Measurements from ENCODE around the gene ENO2.
"Not testable (repeated sequence)": the region's sequence is repeated elsewhere in the genome, so short reads cannot be mapped to it uniquely, and the experiment has no call there.

The ENO2 gene

DNA sequence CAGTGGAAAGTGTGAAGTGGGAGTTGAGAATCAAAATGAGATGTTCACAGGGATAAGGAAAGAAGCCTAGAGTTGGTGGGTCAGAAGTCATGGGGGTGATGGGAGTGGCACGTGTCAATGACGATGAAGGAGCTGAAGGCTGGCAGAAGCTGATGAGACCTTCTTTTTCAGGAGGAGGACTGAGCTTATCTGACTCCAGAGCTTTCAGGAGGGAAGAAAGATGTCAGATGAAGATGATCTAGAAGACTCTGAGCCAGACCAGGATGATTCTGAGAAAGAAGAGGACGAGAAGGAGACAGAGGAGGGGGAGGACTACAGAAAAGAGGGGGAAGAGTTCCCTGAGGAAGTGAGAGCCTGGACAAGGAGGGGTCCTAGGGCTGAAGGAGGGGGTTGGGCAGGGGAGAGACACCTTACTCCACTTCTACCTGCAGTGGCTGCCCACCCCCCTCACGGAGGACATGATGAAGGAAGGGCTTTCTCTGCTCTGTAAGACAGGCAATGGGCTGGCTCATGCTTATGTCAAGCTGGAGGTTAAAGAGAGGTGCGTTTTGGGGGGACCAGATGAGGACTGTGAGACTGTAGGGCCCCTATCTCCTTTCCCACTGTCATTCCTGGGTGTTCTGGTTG lies 8.9 kb upstream of the ENO2 start:
- Histone ChIP-seq H3K4me3 (peak overlapping the region in 5 of 7 experiments; percentile 56 to 70 (median 66)), H3K27ac (peak overlapping the region in 16 of 21 experiments; percentile 68 to 88 (median 80))

DNA sequence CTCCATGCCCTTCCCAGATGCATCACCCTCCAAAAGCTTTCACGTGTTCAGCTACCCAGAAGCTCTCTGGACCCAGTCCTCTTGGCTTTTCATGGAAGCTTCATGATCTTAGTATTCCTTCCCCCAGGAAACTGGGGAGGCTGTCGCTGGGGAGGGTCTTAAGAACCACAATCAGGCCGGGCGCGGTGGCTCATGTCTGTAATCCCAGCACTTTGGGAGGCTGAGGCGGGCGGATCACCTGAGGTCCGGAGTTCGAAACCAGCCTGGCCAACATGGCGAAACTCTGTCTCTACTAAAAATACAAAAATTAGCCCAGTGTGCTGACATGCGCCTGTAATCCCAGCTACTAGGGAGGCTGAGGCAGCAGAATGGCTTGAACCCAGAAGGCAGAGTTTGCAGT lies 6.2 kb upstream of the ENO2 start:
- not testable (repeated sequence) for H3K4me3 ChIP-seq, H3K27ac ChIP-seq

DNA sequence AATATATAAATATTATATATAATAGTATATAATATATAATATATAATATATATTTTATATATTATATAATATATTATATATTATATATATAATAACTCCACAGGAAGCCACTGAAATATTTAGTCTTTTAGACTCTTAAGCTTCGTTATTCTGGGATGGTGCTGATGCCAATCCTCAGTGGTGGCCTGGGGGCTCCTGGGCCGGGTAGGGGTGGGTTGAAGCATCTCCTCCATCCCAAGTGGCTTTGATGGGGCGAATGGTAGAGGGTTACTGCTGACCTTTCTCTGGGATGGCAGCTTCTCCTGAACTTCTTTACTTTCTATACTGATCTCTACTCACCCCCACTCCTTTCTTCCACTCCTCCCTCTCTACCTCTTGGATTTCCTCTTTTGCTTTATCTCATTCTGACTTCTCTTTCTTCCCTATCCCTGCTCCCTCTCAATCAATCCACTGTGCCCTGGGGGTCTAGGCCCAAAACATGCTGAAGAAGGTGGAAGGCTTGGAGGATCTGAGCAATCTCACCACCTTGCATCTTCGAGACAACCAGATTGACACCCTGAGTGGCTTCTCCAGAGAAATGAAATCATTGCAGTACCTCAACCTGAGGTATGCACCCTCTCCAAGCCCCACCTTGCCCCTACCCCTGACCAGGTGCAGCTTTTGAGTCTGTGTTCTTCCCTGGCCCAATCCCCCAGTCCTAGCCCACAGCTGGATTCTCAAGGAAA lies 4.8 kb upstream of the ENO2 start:
- no peak overlapping the region for H3K27ac ChIP-seq
- no peak overlapping the region for H3K4me3 ChIP-seq

DNA sequence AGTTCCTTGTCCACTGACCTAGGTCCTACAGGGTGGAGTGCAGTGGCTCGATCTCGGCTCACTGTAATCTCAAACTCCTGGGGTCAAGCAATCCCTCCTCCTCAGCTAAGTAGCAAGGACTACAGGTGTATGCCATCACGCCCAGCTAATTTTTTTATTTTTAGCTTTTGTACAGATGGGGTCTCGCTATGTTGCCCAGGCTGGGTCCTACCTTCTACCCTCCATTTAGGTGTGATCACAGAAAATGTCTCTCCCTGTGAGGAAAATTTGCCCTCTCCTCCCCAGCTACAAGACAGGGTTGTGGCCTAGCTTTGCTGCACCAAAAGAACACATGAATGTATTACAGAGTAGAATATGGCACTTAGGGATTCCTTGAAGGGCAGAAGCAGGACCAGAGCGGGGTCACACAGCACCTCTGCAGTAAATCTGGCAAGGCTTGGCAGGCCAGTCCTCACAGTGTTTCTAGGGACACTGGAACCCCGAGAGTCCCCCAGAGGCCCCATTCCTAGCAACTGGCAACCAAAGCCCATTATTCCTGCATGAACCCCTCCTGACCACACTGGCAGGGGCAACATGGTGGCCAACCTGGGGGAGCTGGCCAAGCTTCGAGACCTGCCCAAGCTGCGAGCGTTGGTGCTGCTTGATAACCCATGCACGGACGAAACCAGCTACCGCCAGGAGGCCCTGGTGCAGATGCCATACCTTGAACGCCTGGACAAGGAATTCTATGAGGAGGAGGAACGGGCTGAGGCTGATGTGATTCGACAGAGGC lies 2.0 kb upstream of the ENO2 start:
- no peak overlapping the region for H3K4me3 ChIP-seq
- no peak overlapping the region for H3K27ac ChIP-seq

GRCh38 chr12:6914947-6915788 lies 788 bp downstream of the ENO2 start:
- peak overlapping the region; percentile 48 to 81 (median 62) for H3K4me3 ChIP-seq
- peak overlapping the region in 18 of 21 experiments; percentile 18 to 91 (median 76) for H3K27ac ChIP-seq

DNA sequence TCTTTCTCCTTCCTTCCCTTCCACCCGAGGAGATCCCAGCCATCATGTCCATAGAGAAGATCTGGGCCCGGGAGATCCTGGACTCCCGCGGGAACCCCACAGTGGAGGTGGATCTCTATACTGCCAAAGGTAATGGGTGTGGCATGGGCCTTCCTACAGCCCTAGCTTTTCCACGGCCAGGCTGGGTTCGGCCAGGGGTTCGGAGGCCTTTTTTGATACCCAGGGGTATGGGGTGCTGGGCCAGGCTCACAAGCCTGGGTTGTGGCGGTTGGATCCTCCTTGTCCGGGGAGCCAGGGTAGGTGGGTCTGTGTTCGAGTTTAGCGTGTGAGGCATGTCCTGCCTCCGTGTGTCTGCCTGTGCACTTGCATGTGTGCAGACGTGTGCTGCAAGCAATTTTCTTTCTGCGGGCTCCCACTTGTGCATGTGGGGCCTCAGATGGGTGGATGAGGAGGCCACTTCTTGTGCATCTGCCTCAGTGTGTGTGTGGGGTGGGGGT lies 1.5 kb downstream of the ENO2 start:
- Histone ChIP-seq H3K4me3 (peak overlapping the region in 1 of 7 experiments; percentile 64), H3K27ac (no peak overlapping the region)

DNA sequence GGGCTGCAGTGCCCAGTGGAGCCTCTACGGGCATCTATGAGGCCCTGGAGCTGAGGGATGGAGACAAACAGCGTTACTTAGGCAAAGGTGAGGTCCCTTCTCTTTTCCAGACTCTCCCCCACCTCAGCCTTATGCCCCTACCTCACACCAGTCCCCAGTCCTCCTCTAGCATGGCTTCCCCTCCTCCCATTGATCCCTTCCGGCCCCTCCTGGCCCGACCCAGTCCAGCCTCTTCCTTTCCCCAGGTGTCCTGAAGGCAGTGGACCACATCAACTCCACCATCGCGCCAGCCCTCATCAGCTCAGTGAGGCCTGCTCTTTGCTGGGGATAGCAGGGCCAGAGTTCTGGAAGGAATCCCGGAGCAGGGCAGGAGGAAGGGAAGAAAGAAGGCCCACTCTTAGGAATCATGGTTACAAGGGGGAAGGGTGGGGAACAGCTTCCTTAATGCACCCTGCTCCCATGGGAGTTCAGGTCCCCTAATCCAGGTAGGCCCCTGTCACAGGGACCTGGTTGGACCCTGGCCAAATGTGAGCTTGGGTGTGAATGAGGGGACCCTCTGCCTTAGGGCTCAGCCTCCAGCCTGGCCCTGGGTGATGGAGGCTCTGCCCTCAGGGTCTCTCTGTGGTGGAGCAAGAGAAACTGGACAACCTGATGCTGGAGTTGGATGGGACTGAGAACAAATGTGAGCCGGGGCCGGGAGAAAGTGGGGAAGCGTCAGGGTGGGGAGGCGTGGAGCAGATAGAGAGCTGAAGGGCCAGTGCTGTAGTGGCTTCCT lies 2.2 kb downstream of the ENO2 start:
- no peak overlapping the region for H3K4me3 ChIP-seq
- no peak overlapping the region for H3K27ac ChIP-seq

- no peak overlapping the region for H3K27ac ChIP-seq
- H3K4me3 ChIP-seq = no peak overlapping the region
Observed at GRCh38 chr12:6917491-6918231, 3.3 kb downstream of the ENO2 start.

DNA sequence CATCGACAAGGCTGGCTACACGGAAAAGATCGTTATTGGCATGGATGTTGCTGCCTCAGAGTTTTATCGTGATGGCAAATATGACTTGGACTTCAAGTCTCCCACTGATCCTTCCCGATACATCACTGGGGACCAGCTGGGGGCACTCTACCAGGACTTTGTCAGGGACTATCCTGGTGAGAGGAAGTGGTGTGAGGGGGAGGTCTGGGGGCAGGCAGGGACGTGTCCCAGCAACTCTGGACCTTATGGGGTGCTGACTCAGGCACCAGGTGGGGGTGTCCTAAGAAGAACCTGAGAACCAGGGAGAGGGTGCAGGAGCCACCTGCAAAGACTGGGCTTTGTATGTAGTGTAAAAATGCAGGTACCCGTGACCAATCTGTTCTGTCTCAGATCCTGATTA lies 5.2 kb downstream of the ENO2 start:
- Histone ChIP-seq H3K27ac (no peak overlapping the region), H3K4me3 (no peak overlapping the region)

- Histone ChIP-seq H3K27ac (no peak overlapping the region), H3K4me3 (no peak overlapping the region)
Observed at GRCh38 chr12:6921539-6921938, 7.2 kb downstream of the ENO2 start.

- Histone ChIP-seq H3K27ac (peak overlapping the region in 2 of 21 experiments; percentile 7 to 16), H3K4me3 (no peak overlapping the region)
Observed at GRCh38 chr12:6921996-6922946, 7.9 kb downstream of the ENO2 start.

DNA sequence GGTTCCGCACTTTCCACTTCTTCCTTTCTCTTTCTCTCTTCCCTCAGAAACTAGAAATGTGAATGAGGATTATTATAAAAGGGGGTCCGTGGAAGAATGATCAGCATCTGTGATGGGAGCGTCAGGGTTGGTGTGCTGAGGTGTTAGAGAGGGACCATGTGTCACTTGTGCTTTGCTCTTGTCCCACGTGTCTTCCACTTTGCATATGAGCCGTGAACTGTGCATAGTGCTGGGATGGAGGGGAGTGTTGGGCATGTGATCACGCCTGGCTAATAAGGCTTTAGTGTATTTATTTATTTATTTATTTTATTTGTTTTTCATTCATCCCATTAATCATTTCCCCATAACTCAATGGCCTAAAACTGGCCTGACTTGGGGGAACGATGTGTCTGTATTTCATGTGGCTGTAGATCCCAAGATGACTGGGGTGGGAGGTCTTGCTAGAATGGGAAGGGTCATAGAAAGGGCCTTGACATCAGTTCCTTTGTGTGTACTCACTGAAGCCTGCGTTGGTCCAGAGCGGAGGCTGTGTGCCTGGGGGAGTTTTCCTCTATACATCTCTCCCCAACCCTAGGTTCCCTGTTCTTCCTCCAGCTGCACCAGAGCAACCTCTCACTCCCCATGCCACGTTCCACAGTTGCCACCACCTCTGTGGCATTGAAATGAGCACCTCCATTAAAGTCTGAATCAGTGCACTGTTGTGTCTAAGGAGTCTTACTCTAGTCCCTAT lies 8.8 kb downstream of the ENO2 start:
- Histone ChIP-seq H3K27ac (peak overlapping the region in 1 of 21 experiments; percentile 2), H3K4me3 (no peak overlapping the region)

- Histone ChIP-seq H3K4me3 (no peak overlapping the region), H3K27ac (peak overlapping the region in 4 of 21 experiments; percentile 2 to 99 (median 98))
Observed at GRCh38 chr12:6923851-6924250, 9.5 kb downstream of the ENO2 start.

DNA sequence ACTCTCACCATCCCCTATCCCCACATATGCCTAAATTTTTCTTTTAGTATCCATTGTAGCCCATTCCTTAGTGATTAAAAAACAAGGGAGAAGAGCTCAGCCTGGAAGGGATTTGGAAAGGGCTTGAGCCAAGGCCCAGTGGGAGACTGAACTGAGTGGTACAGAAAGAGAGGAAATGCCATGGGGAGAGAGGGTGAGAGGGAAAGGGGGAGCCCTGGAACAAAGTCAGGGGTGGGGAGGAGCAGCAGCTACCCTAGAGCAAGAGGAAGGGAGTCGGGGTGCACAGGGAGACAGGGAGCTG lies 10.8 kb downstream of the ENO2 start:
- Histone ChIP-seq H3K27ac (peak overlapping the region in 20 of 21 experiments; percentile 88 to 99 (median 98)), H3K4me3 (no peak overlapping the region)

DNA sequence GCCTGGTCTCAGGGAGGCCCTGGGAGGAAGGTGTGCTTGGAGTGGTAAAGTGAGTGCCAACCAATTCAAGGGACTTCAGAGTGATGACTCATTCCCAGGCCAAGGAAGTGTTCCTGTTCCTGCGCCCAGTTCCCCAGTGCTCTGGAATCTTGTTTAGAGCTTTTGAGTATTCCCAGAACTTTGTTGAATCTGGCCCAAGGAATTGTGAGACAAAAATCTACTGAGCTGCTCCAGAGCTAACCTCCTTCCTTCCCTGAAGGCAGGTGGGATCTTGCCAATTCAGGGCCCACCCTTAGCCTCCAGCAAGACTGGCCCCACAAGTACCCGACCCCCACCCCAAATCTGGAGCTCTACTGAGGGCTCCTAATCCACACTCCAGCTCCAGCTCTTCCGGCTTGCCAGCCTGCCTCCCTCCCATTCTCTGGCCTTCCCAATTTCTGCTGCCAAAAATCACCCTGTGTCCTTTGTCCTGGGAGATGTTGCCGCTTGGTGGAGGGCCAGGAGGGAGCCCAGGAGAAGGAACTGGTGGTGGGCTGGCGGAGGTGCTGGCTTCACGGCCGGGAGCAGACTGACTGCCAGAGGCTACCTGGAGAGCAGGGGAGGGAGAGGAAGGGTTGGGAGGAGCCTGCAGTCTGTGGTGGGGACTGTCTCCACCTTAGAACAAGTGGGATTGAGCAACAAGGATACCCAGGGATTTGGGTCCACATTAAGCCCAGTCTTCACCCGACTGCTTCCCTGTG lies 11.3 kb downstream of the ENO2 start:
- peak overlapping the region in 20 of 21 experiments; percentile 88 to 99 (median 98) for H3K27ac ChIP-seq
- peak overlapping the region in 6 of 7 experiments; percentile 2 to 96 (median 79) for H3K4me3 ChIP-seq
